Left ventricle myocardium inferior (tissue), 1 donor: ENCODE measurements around the gene MRPS23. TPM values are rescaled to one million over a fixed set of nuclear protein-coding genes. Genes with fewer than 3 reads are reported as not detected.

ENCODE experiments used
- DNase-seq: peaks from one replicate; pipeline ENCODE4 v3.0.0-alpha.2; 2020
- H3K27ac ChIP-seq: fragments of 200-600 bp; replicated peaks from 2 replicates; pipeline ENCODE4 v1.8.0; 2021
- H3K27me3 ChIP-seq: fragments of 200-600 bp; 2 replicates; pipeline ENCODE4 v1.8.0; 2021; ENCODE audit warnings: low read depth
- H3K36me3 ChIP-seq: fragments of 200-600 bp; 2 replicates; pipeline ENCODE4 v1.8.0; 2021
- H3K4me1 ChIP-seq: fragments of 200-600 bp; 2 replicates; pipeline ENCODE4 v1.8.0; 2021
- H3K4me3 ChIP-seq: fragments of 200-600 bp; 2 replicates; pipeline ENCODE4 v1.8.0; 2021; ENCODE audit warnings: mild to moderate bottlenecking, moderate library complexity
- H3K9me3 ChIP-seq: fragments of 200-600 bp; replicated peaks from 2 replicates; pipeline ENCODE4 v1.8.0; 2021
- CTCF ChIP-seq: fragments of 200-600 bp; IDR thresholded peaks from 2 replicates; pipeline ENCODE4 v1.8.0; 2021; ENCODE audit warnings: antibody characterized with exemption, mild to moderate bottlenecking, borderline replicate concordance
- intact Hi-C: fragments of 100-400 bp; cut with micrococcal nuclease; formaldehyde crosslinking; loops from one replicate; pipeline ENCODE4 v1.11.0; 2022
- total RNA-seq: library from RNA; stranded (reverse); fragmentation: NEBNext Ultra II Directional; extraction: Animal tissue kit (Norgen Biotek cat#: 25700); gene quantifications from one replicate; pipeline ENCODE4 v1.2.1, GENCODE V29; 2021
- donor health status: DM: no; HTN: yes; CAD: no; lungs with severe emphysema.

MRPS23 gene
- total RNA-seq, 1 donor from 2014 or later: 89.4 TPM

- TF ChIP-seq CTCF: no peak
- no peak overlapping the region for H3K4me3 ChIP-seq
- H3K4me1 ChIP-seq: peaks cover 60% of the 10 kb centered on the region
- peaks cover 67% of the 10 kb centered on the region for H3K36me3 ChIP-seq
- DNase-seq: no peak
- intact Hi-C loops: no loop called here
- no peak overlapping the region for H3K27ac ChIP-seq
- no peaks in the 10 kb centered on the region for H3K9me3 ChIP-seq
- no peaks in the 10 kb centered on the region for H3K27me3 ChIP-seq
These were observed 19.9 kb upstream of the MRPS23 start for GRCh38 chr17:57869617-57870282.

GRCh38 chr17:57868910-57869616, 19.2 kb upstream of the MRPS23 start:
- no peaks in the 10 kb centered on the region for H3K27me3 ChIP-seq
- peaks cover 53% of the 10 kb centered on the region for H3K4me1 ChIP-seq
- peaks cover 70% of the 10 kb centered on the region for H3K36me3 ChIP-seq
- no peak for TF ChIP-seq CTCF
- no peak for DNase-seq
- no peaks in the 10 kb centered on the region for H3K9me3 ChIP-seq
- no peak overlapping the region for H3K4me3 ChIP-seq
- peak overlapping the region; percentile 82 for H3K27ac ChIP-seq
- intact Hi-C loops: no loop called here

GRCh38 chr17:57868007-57868909, 18.4 kb upstream of the MRPS23 start:
- Histone ChIP-seq H3K36me3 (peaks cover 68% of the 10 kb centered on the region), H3K4me1 (peaks cover 46% of the 10 kb centered on the region)

GRCh38 chr17:57867126-57867525, 17.3 kb upstream of the MRPS23 start:
- intact Hi-C loops: no loop called here
- H3K27ac ChIP-seq: peak overlapping the region; percentile 82
- TF ChIP-seq CTCF: no peak
- H3K4me3 ChIP-seq: no peak overlapping the region
- peaks cover 56% of the 10 kb centered on the region for H3K36me3 ChIP-seq
- H3K27me3 ChIP-seq: no peaks in the 10 kb centered on the region
- peaks cover 46% of the 10 kb centered on the region for H3K4me1 ChIP-seq
- H3K9me3 ChIP-seq: no peaks in the 10 kb centered on the region
- no peak for DNase-seq

More at GRCh38 chr17:57868007-57868909, 18.4 kb upstream of the MRPS23 start:
- intact Hi-C loops: no loop called here
- Histone ChIP-seq H3K9me3 (no peaks in the 10 kb centered on the region), H3K4me3 (no peak overlapping the region), H3K27me3 (no peaks in the 10 kb centered on the region), H3K27ac (peak overlapping the region; percentile 82)
- DNase-seq: peak; percentile 80
- TF ChIP-seq CTCF: peak; percentile 57

GRCh38 chr17:57866723-57867122, 16.9 kb upstream of the MRPS23 start:
- Histone ChIP-seq H3K4me1 (peaks cover 46% of the 10 kb centered on the region), H3K9me3 (no peaks in the 10 kb centered on the region), H3K27me3 (no peaks in the 10 kb centered on the region), H3K4me3 (no peak overlapping the region), H3K27ac (no peak overlapping the region), H3K36me3 (peaks cover 52% of the 10 kb centered on the region)
- DNase-seq: no peak
- intact Hi-C loops: no loop called here
- no peak for TF ChIP-seq CTCF
